Hepatocyte (in vitro differentiated cells): ENCODE data around the gene MRPS27.

ENCODE experiments used
- CTCF ChIP-seq: fragments of 200-600 bp; sonication (generic); IDR thresholded peaks from 2 replicates; pipeline ENCODE4 v1.5.1; 2016; ENCODE audit warnings: antibody characterized with exemption, mild to moderate bottlenecking; ENCODE audit not compliant: poor library complexity
- EZH2 ChIP-seq: fragments of 200-600 bp; sonication (generic); IDR thresholded peaks from 2 replicates; pipeline ENCODE4 v1.6.1; 2016; ENCODE audit warnings: antibody characterized with exemption, mild to moderate bottlenecking, borderline replicate concordance
- EZH2phosphoT487 ChIP-seq: fragments of 200-600 bp; sonication (generic); IDR thresholded peaks from one replicate; pipeline ENCODE4 v1.6.1; 2018; ENCODE audit warnings: antibody characterized with exemption, mild to moderate bottlenecking, low read depth, moderate library complexity; ENCODE audit not compliant: unreplicated experiment, severe bottlenecking

- TF ChIP-seq CTCF, result no peak
- TF ChIP-seq EZH2phosphoT487, result no peak
- TF ChIP-seq EZH2, result no peak
Measured at GRCh38 chr5:72363166-72363802, 43.2 kb upstream of the MRPS27 start.
